Ovary (tissue), 3 donors: ENCODE results near the gene ANKRD65.
"Not testable (repeated sequence)": the region's sequence is repeated elsewhere in the genome, so short reads cannot be mapped to it uniquely, and the experiment has no call there.

Experiments used
- CTCF ChIP-seq, 3 donors: fragments of 450-650 bp in 2 of 3; fragments of 200-600 bp in 1 of 3; IDR thresholded peaks; one replicate each; pipeline versions ENCODE4 v1.5.1 to v1.8.0; 2016 to 2022; ENCODE audit warnings: antibody characterized with exemption in 3 of 3, mild to moderate bottlenecking in 1 of 3
- EP300 ChIP-seq: sonication (generic); formaldehyde crosslinking; IDR thresholded peaks from one replicate; pipeline ENCODE4 v1.6.1; 2017; ENCODE audit warnings: antibody characterized with exemption
- POLR2A ChIP-seq: fragments of 450-650 bp; IDR thresholded peaks from one replicate; pipeline ENCODE4 v1.6.1; 2017; ENCODE audit warnings: antibody characterized with exemption, mild to moderate bottlenecking, moderate library complexity
- donor health status: DM: no; HTN: no; CAD: no.

GRCh38 chr1:1412311-1412902 lies 8.7 kb downstream of the ANKRD65 start:
- not testable (repeated sequence) for TF ChIP-seq CTCF (IDR thresholded peaks at IDR 0.05); EP300; POLR2A
